ENCODE data around the gene TNS1. TPM values are rescaled to one million over a fixed set of nuclear protein-coding genes. Genes with fewer than 3 reads are reported as not detected.
"Not testable (repeated sequence)": the region's sequence is repeated elsewhere in the genome, so short reads cannot be mapped to it uniquely, and the experiment has no call there.

The TNS1 gene
- total RNA-seq, 1 donor: 39.0 TPM

DNA sequence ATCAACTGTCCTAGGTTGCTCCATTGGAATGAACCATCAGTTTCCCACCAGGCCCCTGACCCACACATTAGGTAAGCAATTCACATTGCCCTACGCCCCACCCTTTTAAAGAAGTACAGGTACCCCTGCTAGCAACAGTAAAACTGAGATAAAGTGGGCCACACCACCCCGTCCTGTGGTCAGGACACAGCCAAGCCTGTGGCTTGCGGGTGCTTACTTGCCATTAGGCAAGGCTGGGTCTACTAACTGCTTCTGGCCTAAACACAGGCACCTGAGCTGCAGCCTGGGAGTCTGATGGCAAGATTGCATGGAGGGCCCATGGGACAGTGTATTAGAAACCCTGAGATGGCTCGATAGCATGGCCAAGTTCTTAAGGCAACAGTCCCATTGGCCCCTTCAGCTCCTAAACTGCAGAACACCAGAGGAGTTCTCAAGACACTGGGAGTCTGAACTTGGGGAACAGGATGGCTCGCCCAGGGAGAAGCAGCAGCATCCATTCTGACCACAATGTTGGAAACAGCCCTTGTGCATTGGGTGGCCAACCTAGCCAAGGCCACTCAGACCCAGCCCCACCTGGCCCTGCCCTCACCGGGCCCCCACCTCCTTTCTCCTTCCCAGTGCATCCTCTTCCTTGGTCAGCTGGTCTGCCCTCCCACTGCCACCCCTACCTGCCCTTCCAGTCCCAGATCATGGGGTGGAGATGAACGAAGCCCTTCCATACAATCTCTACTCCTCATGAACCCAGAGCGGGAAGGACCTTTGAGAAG lies 177.1 kb downstream of the TNS1 start:
- no peak for DNase-seq (ENCODE audit: low read depth in 2 of 3, low spot score in 2 of 3)

DNA sequence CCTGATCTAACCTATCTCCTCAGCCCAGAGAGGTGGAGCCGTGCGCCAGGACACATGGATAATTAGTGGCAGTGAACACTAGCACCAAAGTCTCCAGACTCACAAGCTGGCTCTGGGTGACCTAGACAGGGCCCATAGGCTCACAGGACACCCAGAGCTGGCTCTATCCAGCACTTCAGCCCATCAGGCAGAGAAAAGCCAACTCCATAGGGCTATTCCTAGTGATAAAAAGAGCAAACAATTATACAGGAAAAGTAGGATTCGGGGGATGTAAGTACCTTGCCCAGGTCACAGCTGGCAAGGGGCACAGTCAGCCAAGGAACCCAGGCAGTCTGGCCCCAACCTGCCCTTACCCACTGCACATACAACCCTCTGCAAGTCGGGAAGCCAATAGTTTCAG lies 178.6 kb downstream of the TNS1 start:
- no peak for DNase-seq (ENCODE audit: low read depth in 2 of 3, low spot score in 2 of 3)

DNA sequence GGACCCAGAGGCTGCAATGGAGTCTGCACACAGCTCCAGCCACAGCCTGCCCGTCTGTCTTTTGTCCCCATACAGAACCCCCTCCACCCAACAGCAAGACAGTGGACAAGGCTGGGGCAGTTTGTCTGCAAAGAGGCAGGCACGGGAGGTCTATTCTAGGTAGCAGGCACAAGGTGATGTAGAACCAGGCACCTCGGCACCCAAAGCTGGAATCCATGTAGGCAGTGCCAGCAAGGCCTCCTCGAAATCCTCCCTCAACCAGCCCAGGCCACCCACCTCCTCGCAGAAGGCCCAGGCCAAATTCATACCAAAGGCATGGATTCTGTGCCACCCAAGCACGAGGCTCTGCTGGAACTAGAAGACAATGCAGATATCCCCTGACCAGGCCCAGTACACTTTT lies 179.2 kb downstream of the TNS1 start:
- DNase-seq (ENCODE audit: low read depth in 2 of 3, low spot score in 2 of 3): no peak

DNA sequence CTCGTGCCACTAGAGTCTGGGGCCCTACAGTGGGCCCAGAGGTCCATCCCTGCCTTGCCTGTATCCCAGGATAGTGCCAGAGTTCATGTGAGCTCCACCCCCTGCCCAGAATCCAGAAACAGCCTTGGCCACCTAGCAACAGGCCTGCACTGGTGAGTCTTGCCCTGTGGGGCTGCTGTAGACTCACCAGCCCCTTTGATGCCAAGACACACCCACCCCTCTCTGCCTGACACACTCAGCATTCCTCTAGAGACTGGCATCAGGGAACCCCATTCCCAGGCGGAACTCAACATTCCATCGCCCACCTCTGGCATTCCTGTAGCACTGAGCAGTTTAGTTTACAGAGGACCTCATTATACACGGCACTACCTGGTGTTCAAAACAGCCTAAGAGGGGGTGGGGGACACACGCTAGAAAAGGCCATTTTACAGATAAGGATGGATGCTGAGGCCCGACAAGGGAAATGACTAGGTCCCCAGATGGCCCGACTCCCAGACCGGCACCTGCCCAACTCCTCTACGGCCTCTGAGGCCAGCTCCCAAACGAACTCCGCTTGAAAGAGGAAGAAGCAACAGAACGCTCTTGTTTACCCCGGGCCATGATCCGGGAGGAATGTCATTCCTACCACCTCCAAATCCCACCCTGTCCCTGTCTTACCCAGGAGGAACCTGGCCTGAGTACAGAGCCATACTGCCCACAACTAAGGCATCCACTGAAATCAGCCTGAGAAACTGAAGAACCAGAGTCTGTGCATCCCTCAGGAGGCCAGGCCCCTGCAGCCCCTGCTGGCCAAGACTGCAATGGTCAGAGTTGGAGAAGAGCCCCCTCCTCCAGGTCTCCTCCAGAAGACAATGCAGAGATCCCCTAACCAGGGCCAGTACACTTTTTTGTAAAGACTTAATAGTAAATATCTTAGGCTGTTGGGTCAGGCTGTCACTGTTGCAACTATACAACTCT lies 180.2 kb downstream of the TNS1 start:
- DNase-seq (ENCODE audit: low read depth in 2 of 3, low spot score in 2 of 3): no peak

DNA sequence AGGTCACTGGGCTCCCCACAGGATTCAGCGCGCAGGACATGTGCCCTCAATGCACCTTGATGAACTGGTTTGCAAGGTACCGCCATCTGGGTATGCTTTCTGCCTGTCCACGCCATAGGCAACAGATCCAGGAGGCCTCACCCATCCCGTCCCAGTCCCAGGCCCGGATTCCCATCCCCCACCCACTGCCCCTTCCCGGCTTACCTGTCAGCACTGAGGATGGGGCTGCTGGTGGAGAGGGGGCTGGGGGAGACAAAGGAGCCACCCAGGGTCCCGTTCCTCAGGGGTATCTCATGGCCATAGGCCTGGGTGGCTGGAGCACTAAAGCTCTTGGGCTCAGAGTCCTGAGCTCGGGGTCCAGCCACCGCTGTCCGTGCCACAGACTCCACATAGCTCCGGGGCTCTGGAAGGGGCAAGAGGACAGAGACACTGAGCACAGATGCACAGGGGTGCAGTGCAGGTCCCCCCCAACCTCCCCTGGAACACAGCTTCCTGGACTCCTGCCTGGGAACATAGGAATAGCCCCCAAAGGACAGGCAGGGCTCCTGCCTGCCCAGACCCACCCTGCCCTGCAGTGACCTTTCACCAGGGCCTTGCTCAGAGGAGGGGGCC lies 181.2 kb downstream of the TNS1 start:
- no peak for DNase-seq (ENCODE audit: low read depth in 2 of 3, low spot score in 2 of 3)

DNA sequence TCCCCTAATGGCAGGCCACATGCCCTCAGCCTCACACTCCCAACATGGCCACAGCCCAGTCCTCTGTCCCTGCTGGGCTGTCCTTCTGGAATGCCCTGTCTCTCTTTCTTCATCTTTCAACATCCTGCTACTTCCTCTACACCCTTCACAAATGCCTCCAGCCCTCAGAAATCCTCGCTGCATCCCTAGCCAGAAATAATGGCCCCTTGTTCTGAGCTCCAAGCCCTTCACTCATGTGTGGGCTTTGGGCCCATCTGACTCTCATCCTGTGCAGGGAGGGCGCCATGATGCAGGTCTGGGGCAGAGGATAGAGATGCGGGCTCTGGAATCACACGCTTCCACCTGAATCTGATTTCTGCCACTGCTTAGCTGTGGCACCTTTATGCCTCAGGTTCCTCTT lies 181.9 kb downstream of the TNS1 start:
- DNase-seq (ENCODE audit: low read depth in 2 of 3, low spot score in 2 of 3): no peak

DNA sequence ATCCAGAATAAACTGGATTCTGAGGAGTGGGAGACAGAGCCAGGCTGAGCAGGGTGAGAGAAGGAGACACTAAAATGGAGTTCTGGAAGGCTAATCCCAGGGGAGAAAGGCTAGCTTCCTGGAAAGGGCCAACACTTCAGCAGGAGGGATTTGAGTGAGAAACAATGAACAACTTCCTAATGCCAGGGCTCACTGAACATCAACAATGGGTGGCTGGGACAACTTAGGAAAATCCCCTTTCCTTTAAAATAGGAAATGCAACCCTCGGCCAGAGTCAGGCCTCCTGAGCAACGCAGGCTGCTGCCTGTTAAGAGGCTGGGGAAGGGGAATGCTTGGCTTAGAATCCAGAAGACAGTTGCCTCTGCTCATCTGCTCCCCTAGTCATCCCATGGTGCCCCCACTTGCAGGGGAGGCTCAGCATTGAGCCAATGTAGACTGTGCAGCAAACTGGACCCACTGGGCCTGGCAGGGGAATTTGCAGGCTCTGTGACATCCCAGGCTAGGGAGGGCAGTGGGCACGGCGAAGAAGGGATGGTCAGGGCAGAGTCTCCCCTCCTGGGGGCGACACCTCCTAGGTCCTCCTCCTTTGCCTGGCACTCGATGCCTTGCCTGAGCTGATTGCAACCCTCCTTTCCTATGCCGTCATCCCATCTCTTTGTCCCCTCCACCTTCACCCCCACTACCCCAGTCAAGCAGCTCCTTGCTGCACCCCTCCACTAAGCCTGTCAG lies 182.5 kb downstream of the TNS1 start:
- DNase-seq (ENCODE audit: low read depth in 2 of 3, low spot score in 2 of 3): no peak

DNA sequence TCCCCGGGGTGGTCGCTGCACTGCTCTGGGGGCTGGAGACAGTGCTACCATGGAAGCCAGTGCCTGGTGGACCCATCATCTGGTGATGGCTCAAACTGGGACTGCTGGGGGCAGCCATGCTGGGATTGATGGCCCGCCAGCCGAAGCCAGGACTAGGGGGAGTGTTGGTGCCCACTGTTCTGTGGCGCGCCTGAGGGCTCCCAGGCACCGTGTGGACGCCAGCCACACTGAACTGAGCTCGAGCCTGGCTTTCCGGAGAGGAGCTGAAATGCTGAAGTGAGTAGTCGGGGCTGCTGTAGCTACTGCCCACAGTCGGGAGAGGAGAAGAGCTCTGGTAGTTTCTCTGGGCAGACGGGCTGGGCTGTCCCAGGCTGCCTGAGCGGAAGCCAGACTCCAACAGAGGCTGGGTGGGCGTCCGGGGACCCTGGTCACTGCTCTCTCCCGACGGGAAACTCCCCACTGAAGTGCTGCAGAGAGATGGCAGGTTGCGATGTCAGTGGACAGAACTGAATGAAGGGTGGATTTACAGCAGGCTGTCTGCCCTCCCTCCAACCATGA lies 184.4 kb downstream of the TNS1 start:
- no peak for DNase-seq (ENCODE audit: low read depth in 2 of 3, low spot score in 2 of 3)

DNA sequence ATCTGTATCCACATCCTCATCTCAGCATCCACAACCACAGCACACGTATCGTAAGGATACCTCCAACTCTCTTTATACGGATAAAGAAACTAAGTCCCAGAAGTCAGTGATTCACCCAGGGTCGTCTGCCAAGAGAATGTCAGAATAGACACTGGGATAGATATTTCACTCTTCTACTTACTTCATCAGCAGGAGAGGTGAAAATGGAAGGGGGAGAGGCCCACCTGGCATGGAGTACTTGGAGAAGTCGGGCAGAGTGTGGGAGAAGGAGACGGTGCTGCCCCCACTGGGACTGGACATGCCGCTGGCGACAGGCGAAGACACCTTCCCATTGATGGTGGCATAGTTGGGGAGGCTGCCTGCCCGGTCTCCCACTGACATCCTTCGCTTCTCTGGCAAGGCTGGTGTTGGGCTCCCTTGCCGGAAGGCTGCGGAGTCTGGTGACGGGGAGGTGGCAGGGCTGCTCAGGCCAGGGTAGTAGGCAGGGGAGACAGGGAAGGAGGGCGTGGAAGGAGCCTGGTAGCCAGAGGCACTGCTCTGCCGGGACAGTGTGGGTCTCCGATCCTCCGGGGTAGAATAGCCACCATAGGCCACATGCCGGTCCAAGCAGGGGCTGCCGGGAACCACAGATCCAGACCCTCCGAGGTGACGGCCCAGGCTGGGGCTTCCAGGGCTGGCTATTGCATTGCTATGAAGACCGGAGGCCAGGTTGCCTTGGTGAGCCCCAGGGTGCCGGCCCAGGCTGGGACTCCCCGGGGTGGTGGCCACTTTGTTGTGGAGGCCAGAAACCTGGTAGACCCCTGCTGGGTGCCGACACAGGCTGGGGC lies 185.1 kb downstream of the TNS1 start:
- no peak for DNase-seq (ENCODE audit: low read depth in 2 of 3, low spot score in 2 of 3)

DNA sequence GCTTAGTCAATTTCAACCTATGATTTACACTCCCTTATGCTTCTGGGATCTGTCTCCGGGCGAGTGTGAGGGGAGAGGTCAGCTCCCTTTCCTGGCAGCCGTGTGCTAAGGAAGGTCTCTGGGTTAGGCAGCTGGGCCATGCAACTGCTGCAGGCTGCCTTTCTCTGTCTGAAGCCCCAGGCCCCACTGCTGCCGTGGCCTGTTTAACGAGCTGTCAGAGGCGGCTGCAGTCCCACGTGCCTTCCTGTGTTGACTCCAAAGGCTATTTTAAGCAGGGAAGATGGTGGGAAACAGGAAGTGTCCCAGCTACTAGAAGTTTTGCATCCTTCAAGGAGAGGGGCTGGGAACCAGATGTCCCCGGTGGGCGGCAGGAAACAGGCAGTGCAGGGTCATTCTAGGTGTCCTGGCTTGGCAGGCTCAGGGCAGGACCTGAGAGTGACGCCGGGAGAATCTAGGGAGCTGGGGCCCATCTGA lies 186.4 kb downstream of the TNS1 start:
- no peak for DNase-seq (ENCODE audit: low read depth in 2 of 3, low spot score in 2 of 3)

DNA sequence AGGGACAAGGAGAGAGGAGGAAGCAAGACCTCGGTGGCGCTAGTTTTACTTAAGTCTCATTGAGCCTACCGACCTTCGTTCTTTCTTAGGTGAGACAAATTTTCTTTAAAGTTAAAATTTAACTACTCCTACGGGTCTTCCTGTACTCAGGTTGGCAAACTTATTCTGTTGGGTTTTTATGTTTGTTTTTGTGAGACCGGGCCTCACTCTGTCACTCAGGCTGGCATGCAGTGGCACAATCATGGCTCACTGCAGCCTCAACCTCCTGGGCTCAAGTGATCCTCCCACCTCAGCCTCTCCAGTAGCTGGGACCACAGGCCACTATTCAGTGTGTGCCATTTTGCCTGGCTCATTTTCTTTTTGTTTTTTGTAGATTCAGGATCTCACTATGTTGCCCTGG lies 189.0 kb downstream of the TNS1 start:
- no peak for DNase-seq (ENCODE audit: low read depth in 2 of 3, low spot score in 2 of 3)

DNA sequence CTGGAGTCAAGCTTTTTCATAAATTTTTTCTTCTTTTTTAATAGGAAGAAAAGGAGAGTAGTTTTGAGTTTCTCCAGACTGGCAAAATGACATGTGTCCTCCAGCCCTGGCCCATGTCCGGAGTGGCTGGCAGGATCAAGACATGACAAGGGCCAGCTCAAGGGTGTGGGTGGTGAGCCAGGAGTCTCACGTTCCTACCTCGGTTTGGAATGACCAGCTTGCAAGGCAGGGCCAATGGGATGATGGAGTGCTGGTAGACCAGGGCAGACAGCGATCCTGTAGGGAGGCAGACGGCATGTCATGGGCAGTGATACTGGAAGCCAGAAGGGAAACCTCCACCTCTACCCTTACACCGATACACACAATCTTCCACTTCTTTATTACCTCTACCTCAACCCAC lies 190.6 kb downstream of the TNS1 start:
- DNase-seq (ENCODE audit: low read depth in 2 of 3, low spot score in 2 of 3): no peak

DNA sequence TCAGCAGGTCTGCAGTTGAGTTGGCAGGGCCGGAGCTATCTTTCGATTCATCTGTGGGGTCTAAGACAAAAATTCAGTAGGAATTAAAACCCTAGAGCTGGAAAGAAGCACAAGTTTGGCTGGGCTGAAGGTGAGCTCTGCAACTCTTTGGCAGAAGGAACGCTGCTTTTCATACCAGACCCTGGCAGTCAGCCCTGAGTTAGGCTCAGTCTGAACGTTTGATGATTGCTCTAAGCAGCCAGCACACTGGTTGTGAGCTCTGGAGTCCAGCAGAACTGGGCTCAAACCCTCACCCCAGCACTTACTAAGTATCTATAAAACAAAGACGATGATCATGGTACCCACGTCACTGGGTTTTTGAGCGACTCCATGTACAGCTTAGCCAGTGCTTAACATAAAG lies 192.5 kb downstream of the TNS1 start:
- no peak for DNase-seq (ENCODE audit: low read depth in 2 of 3, low spot score in 2 of 3)

DNA sequence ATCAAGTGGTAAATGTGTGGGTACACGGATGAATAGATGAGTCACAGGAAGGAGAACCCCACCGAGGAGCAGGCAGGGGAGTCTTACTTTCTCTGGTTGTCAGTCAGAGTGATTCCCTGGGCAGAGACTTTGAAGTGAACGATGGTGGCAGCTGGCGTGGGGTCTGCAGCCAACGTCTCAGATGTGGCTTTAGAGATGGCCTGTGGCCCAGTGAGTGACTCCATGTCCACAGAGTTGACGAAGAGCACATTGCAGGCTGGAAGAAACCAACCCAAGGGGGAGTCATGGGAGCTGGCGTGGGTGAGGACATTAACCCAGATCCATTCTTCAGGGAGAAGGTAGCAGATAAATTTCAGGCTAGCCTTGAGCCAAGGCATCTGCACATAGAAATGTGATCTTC lies 193.1 kb downstream of the TNS1 start:
- no peak for DNase-seq (ENCODE audit: low read depth in 2 of 3, low spot score in 2 of 3)

DNA sequence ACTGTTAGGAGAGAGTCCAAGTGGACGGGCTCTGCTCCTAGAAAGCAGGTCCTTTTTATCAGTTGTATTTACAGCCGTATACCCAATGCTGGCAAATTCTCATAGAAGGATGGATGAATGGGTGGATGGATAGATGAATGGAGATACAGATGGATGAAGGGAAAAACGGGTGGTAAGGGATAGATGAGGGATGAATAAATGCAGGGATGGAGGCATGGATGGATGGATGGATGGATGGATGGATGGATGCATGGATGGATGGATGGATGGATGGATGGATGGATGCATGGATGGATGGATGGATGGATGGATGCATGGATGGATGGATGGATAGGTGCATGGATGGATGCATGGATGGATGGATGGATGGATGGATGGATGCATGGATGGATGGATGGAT lies 193.8 kb downstream of the TNS1 start:
- not testable (repeated sequence) for DNase-seq (ENCODE audit: low read depth in 2 of 3, low spot score in 2 of 3)

DNA sequence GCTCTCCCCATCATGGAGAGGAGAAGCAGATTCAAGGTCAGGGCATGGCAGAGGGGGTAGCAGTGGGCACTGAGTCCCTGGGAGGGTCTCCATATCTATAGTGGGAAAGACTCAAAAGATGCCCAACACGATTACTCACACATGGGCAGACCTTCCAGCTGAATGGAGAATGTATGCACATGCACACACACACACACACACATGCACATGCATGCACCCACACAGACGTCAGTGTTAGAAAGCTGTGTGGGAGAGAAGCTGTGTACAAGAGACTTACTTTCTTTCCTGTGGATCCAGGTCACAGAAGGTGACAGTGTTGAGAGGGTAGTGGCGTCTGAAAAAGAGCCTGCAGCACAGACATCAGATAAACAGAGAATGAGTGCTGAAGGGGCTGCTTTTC lies 194.5 kb downstream of the TNS1 start:
- no peak for DNase-seq (ENCODE audit: low read depth in 2 of 3, low spot score in 2 of 3)

DNA sequence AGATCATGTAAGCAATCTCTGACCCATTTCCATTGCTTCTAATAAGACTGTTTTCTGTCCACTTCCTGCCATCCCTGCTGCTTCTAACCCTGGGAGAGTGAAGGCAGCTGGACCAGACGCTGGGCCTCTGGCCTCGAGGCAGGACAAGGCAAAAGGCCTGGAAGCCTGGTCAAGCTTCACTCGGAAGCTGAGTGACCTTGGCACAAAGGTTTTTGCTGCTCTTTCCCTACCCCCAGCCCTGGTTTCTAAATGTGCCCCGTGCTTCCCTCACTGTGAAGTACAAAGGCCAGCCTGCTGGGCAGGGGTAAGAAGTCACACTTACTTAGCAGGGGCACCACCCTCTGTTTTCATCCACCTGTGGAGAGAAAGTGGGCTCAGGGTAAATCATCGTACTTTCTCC lies 195.0 kb downstream of the TNS1 start:
- DNase-seq (ENCODE audit: low read depth in 2 of 3, low spot score in 2 of 3): no peak

DNA sequence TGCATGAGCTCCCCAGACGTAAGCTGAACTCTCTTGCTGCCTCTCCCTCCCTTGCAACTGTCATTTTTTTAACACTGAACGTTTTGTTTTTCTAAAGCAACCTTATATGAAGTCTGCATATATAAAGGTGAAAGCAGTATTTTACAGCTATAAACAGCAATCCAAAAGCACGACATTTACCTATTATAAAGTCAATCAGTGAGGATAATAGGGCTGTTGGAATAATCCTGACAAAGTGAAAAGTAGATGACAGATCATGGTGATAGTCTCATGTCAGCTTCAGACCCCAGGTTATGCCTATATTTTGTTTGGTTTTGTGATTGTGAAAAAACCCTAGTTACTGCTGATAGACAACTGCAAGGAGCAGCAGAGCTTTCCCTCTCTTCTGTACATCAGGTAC lies 195.8 kb downstream of the TNS1 start:
- DNase-seq (ENCODE audit: low read depth in 2 of 3, low spot score in 2 of 3): no peak

DNA sequence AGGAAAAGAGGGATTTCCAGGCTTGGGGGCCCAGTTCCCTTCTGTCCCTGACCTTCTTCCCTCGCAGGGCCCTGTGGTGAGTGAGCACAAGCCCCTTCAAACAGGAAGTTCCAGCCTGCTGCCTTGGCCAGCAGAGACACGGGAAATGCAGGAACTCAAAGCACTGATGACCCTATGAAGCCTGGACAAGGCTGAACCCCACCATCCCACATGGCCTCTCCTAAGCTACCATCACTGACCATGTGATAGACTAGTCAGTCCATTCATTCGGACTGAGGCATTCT lies 196.4 kb downstream of the TNS1 start:
- no peak for DNase-seq (ENCODE audit: low read depth in 2 of 3, low spot score in 2 of 3)

All from hematopoietic multipotent progenitor cell (in vitro differentiated cells).